ENCODE results near the gene MYO16.

Gene MYO16

GRCh38 chr13:109160357-109160756, 530.9 kb downstream of the MYO16 start:
- H3K4me3 ChIP-seq (replicated peaks; ENCODE audit: low read depth, low read length) = no peak overlapping the region
- DNase-seq (ENCODE audit: low read depth) = no peak
- TF ChIP-seq CTCF (IDR thresholded peaks at IDR 0.05; ENCODE audit: low read length, missing control alignments) = no peak

- DNase-seq (ENCODE audit: low read depth) = no peak
- no peak overlapping the region for H3K4me3 ChIP-seq (replicated peaks; ENCODE audit: low read depth, low read length)
- TF ChIP-seq CTCF (IDR thresholded peaks at IDR 0.05; ENCODE audit: low read length, missing control alignments) = no peak
Observed at GRCh38 chr13:109160887-109161669, 531.7 kb downstream of the MYO16 start.

GRCh38 chr13:109162248-109163036, 533.0 kb downstream of the MYO16 start:
- no peak overlapping the region for H3K4me3 ChIP-seq (replicated peaks; ENCODE audit: low read depth, low read length)
- no peak for TF ChIP-seq CTCF (IDR thresholded peaks at IDR 0.05; ENCODE audit: low read length, missing control alignments)
- no peak for DNase-seq (ENCODE audit: low read depth)

- H3K4me3 ChIP-seq (replicated peaks; ENCODE audit: low read depth, low read length) = no peak overlapping the region
- TF ChIP-seq CTCF (IDR thresholded peaks at IDR 0.05; ENCODE audit: low read length, missing control alignments) = no peak
- DNase-seq (ENCODE audit: low read depth) = peak; percentile 31
Observed at GRCh38 chr13:109163037-109163379, 533.6 kb downstream of the MYO16 start.

- no peak for TF ChIP-seq CTCF (IDR thresholded peaks at IDR 0.05; ENCODE audit: low read length, missing control alignments)
- no peak overlapping the region for H3K4me3 ChIP-seq (replicated peaks; ENCODE audit: low read depth, low read length)
- DNase-seq (ENCODE audit: low read depth) = no peak
Observed at GRCh38 chr13:109165417-109165904, 536.0 kb downstream of the MYO16 start.

GRCh38 chr13:109166804-109167203, 537.4 kb downstream of the MYO16 start:
- TF ChIP-seq CTCF (IDR thresholded peaks at IDR 0.05; ENCODE audit: low read length, missing control alignments) = no peak
- H3K4me3 ChIP-seq (replicated peaks; ENCODE audit: low read depth, low read length) = no peak overlapping the region
- no peak for DNase-seq (ENCODE audit: low read depth)

Measured in fibroblast of pulmonary artery (primary cell).